HG03460 (cell line): ENCODE data around the gene PUS7.
"Not testable (repeated sequence)": the region's sequence is repeated elsewhere in the genome, so short reads cannot be mapped to it uniquely, and the experiment has no call there.

ENCODE experiments used
- ATAC-seq: cut with Tn5 transposase; IDR thresholded peaks from one replicate; pipeline ENCODE4 v1.9.1; 2021; ENCODE audit not compliant: unreplicated experiment

Gene PUS7, protein sequence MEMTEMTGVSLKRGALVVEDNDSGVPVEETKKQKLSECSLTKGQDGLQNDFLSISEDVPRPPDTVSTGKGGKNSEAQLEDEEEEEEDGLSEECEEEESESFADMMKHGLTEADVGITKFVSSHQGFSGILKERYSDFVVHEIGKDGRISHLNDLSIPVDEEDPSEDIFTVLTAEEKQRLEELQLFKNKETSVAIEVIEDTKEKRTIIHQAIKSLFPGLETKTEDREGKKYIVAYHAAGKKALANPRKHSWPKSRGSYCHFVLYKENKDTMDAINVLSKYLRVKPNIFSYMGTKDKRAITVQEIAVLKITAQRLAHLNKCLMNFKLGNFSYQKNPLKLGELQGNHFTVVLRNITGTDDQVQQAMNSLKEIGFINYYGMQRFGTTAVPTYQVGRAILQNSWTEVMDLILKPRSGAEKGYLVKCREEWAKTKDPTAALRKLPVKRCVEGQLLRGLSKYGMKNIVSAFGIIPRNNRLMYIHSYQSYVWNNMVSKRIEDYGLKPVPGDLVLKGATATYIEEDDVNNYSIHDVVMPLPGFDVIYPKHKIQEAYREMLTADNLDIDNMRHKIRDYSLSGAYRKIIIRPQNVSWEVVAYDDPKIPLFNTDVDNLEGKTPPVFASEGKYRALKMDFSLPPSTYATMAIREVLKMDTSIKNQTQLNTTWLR

DNA sequence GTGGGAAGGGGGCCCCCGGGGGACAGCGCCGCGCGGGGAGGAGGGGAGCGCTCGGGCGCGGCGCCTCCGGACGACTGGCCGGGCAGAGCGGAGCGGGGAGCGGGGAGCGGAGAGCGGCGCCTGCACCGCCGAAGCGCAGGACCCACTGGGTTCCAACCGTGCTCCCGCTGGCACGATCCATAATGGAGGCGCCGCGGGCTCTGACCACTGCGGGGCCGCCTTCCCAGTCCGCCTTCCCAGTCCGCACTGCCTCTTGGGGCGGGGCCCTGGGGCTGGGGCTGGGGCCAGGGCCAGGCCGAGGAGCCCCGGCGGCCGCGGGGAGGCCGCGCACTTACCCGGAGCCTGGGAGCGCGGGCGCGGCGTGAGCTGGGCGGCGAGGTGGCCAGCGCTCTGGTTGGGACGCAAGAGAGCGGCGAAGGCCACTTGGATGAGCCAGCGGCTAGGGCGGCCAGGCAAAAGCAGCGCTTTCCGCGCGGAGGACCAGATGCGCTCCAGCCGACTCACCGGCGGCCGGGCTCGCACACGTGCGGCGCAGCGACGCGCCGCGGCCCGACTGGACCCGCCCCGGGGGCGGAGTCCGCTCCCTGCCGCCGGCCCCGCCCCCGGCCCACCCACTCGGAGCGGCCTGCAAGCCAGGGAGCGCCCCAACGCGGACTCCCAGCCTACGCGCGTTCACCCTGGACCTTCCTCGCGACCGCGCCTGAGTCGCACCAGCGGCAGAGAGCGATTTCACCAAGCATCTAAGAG is at the start of gene PUS7:
Gene PUS7 (minus strand): TSS at position 555 of the 747 bp plus-strand sequence. CDS start 13,759 bp downstream, outside the sequence.
- ATAC-seq: peak; percentile 90

DNA sequence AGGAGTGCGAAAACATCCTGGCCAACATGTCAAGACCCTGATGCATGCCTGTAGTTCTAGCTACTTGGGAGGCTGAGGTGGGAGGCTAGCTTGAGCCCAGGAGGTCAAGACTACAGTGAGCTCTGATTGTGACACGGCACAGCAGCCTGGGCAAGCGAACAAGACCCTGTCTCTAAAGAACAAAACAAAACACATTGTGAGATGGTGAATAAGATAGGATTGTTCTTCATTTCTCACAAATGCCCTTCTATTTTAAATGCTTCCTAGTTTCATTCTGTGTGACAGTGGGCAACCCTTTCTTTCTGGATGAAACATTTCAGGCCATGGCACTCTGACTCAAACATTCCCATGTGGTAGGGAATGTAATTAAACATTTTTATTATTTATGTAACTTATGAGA is 45.8 kb upstream of the PUS7 start:
- ATAC-seq: no peak

DNA sequence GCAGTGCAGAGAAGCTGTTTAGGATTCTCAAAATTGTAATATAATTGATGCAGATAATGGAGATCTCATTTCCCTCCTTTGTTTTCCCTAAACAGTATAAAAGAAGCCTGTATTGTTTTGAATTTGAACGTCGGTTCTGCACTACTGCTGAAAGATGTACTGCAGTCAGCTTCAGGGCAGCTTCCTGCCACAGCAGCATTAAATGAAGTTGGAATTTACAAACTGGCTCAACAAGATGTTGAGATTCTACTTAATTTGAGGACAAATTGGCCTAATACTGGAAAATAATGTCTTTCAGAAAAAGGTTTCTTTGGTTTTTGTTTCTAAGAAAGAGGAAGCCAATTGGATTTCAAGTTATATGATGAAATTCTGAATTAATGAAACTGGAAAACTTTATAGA is 45.0 kb upstream of the PUS7 start:
- no peak for ATAC-seq

DNA sequence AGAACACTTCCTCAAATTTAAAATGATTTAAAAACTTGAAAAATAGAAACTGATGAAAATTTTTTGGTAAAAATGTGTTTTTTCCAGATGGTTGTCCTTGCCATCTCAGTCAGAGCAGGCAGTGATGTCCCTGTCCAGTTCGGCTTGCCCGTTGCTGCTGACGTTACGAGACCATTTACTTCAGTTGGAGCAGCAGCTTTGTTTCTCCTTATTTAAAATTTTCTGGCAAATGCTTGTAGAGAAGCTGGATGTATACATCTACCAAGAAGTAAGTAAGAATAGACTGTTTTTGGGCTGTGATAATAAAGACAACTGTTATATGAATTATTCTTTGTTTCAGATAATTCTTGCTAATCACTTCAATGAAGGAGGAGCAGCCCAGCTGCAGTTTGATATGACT is 43.1 kb upstream of the PUS7 start:
- ATAC-seq: no peak

DNA sequence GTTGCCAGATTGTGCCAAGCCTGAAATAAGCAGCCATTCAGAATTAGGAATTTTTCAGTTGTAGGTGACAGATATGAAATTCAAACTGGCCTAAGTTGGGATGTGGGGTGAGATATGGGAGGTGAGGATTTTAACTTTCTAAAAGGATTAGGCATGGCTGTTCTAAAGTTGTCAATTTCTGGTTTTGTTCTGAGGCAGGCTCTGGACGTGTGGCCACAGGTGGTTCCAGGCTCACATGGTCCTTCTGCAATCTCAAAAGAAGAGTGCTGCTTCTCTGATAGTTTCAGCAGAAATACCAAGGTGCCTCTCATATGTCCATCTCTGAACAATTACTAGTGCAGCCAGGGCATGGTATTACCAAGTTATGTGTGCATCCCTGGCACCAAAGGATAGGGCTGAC is 37.9 kb upstream of the PUS7 start:
- ATAC-seq: no peak

DNA sequence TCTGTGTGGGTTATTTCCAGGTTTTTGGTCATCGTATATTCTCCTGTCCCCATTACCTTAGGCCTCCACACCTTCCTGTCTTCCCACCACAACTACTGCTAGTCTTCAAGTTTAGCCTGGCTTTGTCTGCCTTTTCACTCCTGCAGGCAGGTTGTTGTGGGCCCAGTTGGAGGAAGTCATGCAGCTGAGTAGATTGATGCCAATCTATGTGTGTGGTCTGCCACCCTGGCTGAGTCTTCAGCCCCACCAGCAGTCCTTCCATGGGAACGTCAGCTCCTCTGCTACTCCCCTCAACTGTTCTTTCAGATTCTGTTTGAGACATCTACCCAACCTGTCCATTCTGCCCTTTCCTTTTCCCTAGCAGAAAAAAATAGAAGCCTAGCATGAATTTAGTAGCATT is 16.3 kb upstream of the PUS7 start:
- no peak for ATAC-seq

DNA sequence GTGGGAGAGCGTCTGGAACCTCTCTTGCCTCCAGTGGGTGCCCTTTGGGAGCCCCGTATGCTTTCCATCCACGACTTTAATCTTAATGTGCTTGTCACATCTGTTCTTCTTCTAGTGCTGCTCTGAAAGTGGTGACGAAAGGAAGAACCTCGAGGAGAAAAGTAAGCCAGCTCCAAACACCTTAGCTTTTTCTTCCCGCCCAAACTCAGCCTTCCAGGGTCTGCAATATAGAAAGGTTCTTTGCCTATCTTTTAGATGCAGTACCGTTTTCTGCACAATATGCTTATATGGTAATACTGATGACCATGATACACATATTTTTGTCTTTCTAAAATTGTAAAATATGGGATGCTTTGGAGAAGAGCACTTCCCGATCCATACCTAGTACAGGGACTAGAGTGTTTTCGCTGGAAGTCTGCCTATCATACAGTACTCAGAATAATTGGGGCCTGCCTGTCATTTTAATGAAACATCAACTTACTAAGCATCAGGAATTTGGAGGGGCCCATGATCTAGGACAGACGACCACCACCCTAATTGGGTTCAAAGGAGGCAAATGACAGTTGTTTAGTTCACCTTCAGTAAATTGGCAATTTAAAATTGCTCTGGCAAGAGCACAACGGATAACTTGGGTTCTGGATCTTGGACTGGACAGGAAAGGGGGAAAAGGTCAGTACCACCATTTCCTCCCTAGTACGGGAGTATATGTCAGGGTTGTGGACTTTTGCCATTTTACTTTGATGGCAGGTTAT is 10.8 kb upstream of the PUS7 start:
- ATAC-seq: no peak

DNA sequence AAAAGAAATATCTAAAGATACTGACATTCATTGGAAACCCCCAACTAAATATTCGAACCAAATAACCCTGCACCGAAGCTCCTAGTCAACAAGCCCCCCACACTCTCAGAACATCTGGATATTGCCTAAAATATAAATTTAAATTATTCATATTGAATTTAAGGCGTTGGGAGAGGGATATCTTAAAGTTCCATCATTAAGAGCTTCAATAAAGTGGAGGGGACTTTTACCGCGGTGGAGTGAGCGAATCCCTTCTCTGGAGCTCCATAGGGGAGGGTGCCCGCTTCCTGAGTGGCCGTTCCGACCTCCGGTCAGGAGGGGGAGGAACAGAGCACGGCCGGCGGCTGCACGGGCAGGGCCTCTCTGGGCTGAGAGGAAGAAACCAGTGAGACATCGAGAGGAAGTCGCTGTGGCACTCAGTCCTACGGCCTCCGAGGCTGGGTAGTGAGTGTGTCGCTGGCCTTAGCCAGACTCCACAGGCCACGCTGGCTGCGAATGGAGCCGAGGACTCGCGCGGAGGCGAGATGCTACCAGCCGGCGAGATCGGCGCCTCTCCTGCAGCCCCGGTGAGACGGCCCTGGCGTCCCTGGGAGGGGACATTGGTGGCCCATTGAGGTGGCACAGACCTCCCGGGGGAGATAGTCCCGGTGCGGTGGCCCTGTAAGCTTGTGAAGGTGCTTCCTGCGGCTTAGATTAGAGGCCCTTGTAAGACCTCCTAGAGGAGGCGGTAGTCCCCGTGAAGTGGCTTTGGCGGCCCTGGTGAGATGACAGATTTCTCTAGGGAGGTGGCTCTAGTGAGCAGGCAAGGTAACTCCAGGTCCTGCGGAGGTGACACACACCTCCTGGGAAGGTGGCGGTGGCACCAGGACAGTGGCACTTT is 10.0 kb upstream of the PUS7 start, which contains the start of gene RINT1:
Gene RINT1 (plus strand): TSS at position 410 of the 880 bp plus-strand sequence. CDS start 115 bp downstream, at position 525.
- ATAC-seq: peak; percentile 93

DNA sequence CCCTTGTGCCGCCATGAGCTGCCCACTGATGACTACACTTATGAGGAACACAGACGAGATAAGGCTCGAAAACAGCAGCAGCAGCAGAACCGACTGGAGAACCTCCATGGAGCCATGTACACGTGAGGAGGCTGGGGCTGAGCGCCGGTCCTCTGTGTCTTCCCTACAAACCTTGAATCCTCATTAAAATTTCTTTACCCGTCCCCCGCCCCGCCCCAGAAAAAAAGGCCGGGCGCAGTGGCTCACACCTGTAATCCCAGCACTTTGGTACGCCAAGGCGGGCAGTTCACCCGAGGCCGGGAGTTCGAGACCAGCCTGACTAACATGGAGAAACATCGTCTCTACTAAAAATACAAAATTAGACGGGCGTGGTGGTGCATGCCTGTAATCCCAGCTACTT is 8.5 kb upstream of the PUS7 start:
- ATAC-seq: no peak

DNA sequence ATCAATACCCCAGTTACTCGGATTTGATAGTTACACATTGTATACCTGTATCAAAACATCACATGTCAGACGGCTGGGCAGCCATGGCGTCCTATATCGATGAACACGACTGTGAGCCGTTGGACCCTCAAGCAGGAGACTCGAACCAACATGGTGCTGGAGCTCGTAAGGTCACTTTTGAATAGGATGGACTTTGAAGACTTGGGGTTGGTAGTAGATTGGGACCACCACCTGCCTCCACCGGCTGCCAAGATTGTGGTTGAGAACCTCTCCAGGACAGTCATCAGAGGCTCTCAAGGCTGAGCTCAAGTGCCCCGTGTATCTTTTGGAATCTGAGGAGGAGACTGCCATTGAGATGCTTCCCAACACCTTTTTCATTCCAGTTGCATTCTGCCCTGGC is 8.1 kb upstream of the PUS7 start:
- no peak for ATAC-seq

DNA sequence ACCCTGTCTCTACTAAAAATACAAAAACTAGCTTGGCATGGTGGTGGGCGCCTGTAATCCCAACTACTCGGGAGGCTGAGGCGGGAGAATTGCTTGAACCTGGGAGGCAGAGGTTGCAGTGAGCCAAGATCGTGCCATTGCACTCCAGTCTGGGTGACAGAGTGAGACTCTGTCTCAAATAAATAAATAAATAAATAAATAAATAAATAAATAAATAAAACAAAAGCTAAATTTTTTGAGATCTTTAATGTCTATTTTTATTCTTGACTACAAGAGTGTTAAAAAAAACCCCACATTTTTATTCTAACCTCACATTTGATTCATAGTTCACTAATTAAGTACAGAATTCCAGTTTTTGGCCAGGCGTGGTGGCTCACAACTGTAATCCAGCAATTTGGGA is 5.7 kb upstream of the PUS7 start:
- ATAC-seq: not testable (repeated sequence)

DNA sequence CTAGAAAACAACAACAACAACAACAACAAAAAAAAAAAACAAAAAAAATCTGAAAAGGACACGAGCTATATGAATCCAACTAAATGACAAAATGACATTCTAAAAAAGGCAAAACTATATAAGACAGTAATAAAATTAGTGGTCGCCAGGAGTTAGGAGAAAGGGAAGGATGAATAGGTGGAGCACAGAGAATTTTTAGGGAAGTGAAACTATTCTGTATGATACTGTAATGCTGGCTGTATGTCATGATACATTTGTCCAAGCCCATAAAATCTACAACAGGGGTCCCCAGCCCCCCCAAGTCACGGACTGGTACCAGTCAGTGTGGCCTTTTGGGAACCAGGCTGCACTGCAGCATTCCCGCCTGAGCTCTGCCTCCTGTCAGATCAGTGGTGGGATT is 2.8 kb upstream of the PUS7 start:
- no peak for ATAC-seq

DNA sequence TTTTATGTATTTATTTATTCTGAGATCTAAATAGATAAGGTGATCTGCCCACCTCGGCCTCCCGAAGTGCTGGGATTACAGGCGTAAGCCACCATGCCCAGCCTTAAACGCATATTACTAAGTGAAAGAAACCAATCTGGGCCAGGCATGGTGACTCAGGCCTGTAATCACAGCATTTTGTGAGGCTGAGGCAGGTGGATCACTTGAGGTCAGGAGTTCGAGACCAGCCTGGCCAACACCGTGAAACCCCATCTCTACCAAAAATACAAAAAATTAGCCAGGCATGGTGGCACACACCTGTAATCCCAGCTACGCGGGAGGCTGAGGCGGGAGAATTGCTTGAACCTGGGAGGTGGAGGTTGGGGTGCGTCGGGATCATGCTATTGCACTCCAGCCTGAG is 2.4 kb upstream of the PUS7 start:
- ATAC-seq: not testable (repeated sequence)

DNA sequence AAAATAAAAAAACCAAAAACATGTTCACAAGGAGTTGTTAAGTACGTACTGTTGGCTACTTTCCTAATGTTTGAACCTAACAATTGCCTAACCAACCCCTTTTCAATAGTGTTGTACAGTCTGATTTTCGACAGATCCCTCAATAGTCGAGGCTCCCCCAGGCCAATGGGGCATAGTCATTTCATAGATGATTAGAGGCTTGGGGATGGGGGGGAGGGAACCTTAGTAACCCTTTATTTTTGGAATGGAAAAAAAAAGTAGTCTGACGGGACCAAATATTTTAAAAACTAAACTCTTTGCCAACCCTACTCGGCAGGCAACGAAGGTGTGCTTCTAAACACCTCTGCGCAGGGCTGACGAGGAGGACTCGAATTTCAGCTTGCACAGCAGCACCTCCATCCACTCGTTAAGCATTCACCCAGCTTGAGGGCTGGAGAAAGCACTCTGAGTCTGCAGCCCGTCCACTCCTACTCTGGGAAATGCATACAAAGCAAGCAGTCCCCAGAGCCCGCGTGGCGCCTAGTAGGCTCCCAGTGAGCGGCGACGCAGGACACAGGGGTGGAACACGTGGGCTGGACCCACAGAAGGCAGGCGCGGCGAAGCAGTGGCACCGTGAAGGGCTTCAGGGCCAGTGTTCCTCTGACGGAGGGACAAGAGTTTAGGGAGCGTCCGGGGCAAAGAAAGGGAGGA is 899 bp downstream of the PUS7 start:
- ATAC-seq: peak; percentile 47

DNA sequence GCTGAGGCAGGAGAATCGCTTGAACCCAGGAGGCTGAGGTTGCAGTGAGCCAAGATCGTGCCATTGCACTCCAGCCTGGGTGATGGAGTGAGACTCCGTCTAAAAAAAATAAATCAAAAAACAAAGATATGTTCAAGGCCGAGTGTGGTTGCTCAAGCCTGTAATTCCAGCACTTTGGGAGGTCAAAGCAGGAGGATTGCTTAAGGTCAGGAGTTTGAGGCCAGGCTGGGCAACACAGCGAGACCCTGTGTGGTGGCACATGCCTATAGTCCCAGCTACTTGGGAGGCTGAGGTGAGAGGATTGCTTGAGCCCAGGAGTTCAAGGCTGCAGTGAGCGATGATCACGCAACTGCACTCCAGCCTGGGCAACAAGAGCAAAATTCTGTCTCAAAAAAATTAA is 1.5 kb downstream of the PUS7 start:
- not testable (repeated sequence) for ATAC-seq

DNA sequence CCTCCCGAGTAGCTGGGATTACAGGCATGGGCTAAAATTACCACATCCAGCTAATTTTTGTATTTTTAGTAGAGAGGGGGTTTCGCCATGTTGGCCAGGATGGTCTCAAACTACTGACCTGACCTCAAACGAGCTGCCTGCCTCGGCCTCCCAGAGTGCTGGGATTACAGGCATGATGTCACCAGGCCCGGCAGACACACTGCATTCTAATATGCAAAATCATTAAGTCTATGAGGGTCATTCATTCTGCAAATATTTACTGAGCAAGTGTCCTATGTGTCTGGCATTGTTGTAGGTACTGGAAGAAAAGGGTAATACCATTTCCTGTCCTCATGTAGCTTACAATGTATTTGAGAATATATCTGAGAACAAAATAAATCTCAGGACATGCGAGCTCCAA is 2.7 kb downstream of the PUS7 start:
- ATAC-seq: no peak

DNA sequence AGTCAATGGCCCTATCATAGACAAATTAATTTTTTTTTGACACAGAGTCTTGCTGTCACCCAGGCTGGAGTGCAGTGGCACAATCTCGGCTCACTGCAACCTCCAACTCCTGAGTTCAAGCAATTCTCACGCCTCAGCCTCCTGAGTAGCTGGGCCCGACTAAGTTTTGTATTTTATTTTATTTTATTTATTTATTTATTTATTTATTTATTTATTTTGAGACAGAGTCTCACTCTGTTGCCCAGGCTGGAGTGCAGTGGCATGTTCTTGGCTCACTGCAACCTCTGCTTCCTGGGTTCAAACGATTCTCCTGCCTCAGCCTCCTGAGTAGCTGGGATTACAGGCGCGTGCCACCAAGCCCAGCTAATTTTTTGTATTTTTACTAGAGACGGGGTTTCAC is 6.5 kb downstream of the PUS7 start:
- not testable (repeated sequence) for ATAC-seq

DNA sequence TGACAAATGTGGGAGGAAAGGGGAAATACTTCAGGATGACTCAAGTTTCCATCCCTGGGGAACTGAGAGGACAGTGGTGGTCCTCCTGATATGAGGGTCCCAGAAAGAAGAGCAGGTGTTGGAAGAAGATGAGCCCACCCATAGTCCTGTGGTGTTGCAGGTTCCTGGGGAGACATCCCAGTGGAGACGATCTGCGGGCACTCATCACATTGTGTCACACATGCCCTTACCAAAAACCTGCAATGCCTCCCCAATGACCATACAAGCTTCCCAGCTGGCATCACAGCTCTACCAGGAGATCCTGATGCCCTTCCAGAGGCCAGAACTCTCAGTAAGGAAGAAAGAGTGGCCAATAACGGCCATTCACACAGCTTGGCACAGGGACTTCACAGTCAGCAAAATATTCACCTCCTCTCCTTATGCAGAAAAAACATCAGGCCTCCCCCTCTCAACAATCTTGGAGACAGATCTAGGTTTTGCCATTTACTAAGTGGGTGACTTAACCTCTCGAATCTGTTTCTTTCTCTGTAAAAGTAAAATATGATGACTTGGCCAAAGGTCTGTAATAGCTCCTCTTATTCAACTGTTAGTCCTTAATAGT is 9.0 kb downstream of the PUS7 start:
- ATAC-seq: no peak

DNA sequence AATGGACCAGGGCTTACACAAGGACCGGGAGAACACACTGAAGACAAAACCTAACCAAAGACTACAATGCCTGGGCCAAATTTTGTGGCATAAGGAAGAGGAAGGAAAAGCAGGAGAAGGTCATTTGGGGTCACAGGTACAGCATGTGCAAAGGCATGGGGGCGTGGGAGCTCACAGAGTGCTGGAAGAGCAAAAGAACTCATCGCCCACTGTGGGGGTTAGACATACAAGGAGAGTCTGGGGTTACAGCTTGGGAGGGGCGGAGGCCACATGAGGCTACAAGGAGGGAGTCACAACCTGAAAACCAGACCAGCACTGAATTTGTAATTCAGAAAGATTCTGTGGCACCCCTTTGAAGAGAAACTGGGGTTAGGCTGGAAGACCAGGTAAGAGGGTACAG is 9.7 kb downstream of the PUS7 start:
- ATAC-seq: no peak
